H1 (cell line): ENCODE measurements around the gene CNDP2. TPM values are rescaled to one million over a fixed set of nuclear protein-coding genes. Genes with fewer than 3 reads are reported as not detected.

ENCODE experiments used
- CTCF ChIA-PET: fragments of 300-600 bp; sonication (Branson Sonifier 250); formaldehyde crosslinking; loops from one replicate; lab custom pipeline; 2021; ENCODE audit not compliant: partially characterized antibody; lab: Charles Lee
- POLR2A ChIA-PET: fragments of 300-600 bp; sonication (Branson Sonifier 250); formaldehyde crosslinking; loops from one replicate; lab custom pipeline; 2021; ENCODE audit warnings: inconsistent platforms; ENCODE audit not compliant: partially characterized antibody; lab: Charles Lee
- DNase-seq, 2 experiments: peaks; one replicate each; pipeline versions ENCODE4 v3.0.0 to v3.0.0-alpha.2; 2010 to 2022; ENCODE audit warnings: low spot score in 2 of 2, low read depth in 1 of 2, mixed read lengths in 1 of 2
- FAIRE-seq: peaks from 2 replicates; lab custom pipeline; 2011; peaks lifted over from hg19 to GRCh38; lab: Jason Lieb, UNC
- H2AFZ ChIP-seq: 2 replicates; pipeline ENCODE4 v1.8.1; 2012; ENCODE audit warnings: low read length, inconsistent platforms
- H2AK5ac ChIP-seq: 2 replicates; pipeline ENCODE4 v1.6.1; 2013; ENCODE audit warnings: low read depth, low read length
- H2BK120ac ChIP-seq: replicated peaks from 2 replicates; pipeline ENCODE3; 2013; ENCODE audit warnings: low read depth, low read length, inconsistent platforms
- H2BK12ac ChIP-seq: 2 replicates; pipeline ENCODE4 v1.6.1; 2013; ENCODE audit warnings: low read depth, low read length
- H2BK15ac ChIP-seq: 2 replicates; pipeline ENCODE4 v1.6.1; 2013; ENCODE audit warnings: low read length
- H2BK20ac ChIP-seq: 2 replicates; pipeline ENCODE4 v1.6.1; 2013; ENCODE audit warnings: low read length
- H2BK5ac ChIP-seq: 2 replicates; pipeline ENCODE4 v1.6.1; 2013; ENCODE audit warnings: low read depth, low read length
- H3K14ac ChIP-seq: 2 replicates; pipeline ENCODE4 v1.6.1; 2013; ENCODE audit warnings: inconsistent platforms; ENCODE audit not compliant: insufficient read length
- H3K18ac ChIP-seq: 2 replicates; pipeline ENCODE4 v1.6.1; 2013; ENCODE audit warnings: low read length; ENCODE audit errors: extremely low read depth
- H3K23ac ChIP-seq: 2 replicates; pipeline ENCODE4 v1.6.1; 2013; ENCODE audit warnings: inconsistent platforms; ENCODE audit not compliant: insufficient read length
- H3K23me2 ChIP-seq: 2 replicates; pipeline ENCODE4 v1.6.1; 2013; ENCODE audit warnings: low read depth, low read length
- H3K27ac ChIP-seq: 2 replicates; pipeline ENCODE4 v1.6.1; 2011; ENCODE audit warnings: low read depth, low read length, inconsistent platforms
- H3K27me3 ChIP-seq, 4 experiments: replicated peaks in 1 of 4; 1 replicate in 1 of 4; 2 replicates in 3 of 4; pipeline versions ENCODE4 v1.6.1 to v1.8.1; 2011 to 2013; ENCODE audit warnings: low read length in 3 of 4, mild to moderate bottlenecking in 3 of 4, inconsistent platforms in 2 of 4, mixed read lengths in 2 of 4, moderate library complexity in 1 of 4; ENCODE audit not compliant: control insufficient read depth in 3 of 4, insufficient read depth in 3 of 4; ENCODE audit errors: extremely low read depth in 1 of 4
- H3K36me3 ChIP-seq, 4 experiments: 2 replicates each; pipeline versions ENCODE4 v1.6.1 to v1.8.1; 2011 to 2013; ENCODE audit warnings: mild to moderate bottlenecking in 4 of 4, low read length in 3 of 4, moderate library complexity in 2 of 4, control low read depth in 1 of 4, inconsistent platforms in 1 of 4; ENCODE audit not compliant: insufficient read depth in 4 of 4, control insufficient read depth in 2 of 4
- H3K4ac ChIP-seq: replicated peaks from 2 replicates; pipeline ENCODE3; 2013; ENCODE audit warnings: low read length, low read depth, mixed read lengths, inconsistent platforms; ENCODE audit not compliant: insufficient read length
- H3K4me1 ChIP-seq, 4 experiments: replicated peaks in 1 of 4; 1 replicate in 1 of 4; 2 replicates in 3 of 4; pipeline versions ENCODE4 v1.6.1 to v1.8.1; 2011 to 2013; ENCODE audit warnings: low read length in 3 of 4, inconsistent platforms in 2 of 4, mixed read lengths in 1 of 4; ENCODE audit not compliant: insufficient read depth in 4 of 4, control insufficient read depth in 3 of 4
- H3K4me2 ChIP-seq, 2 experiments: 2 replicates each; pipeline versions ENCODE4 v1.6.1 to v1.8.1; 2011 to 2013; ENCODE audit warnings: low read depth in 2 of 2, low read length in 2 of 2, control low read depth in 1 of 2, inconsistent platforms in 1 of 2, mild to moderate bottlenecking in 1 of 2; ENCODE audit not compliant: insufficient read depth in 1 of 2
- H3K4me3 ChIP-seq, 4 experiments: fragments of 200-600, 300-600 bp in 1 of 4; sonication (generic), shearing (Covaris generic), sonication (Bioruptor Twin) in 1 of 4; 2 replicates each; pipeline versions ENCODE4 v1.5.1 to v1.8.1; 2011 to 2016; ENCODE audit warnings: low read length in 4 of 4, low read depth in 3 of 4, control low read depth in 2 of 4, inconsistent platforms in 2 of 4, mild to moderate bottlenecking in 2 of 4, mixed read lengths in 1 of 4, moderate library complexity in 1 of 4; ENCODE audit not compliant: insufficient read depth in 2 of 4; ENCODE audit errors: extremely low read depth in 1 of 4
- H3K56ac ChIP-seq: replicated peaks from 2 replicates; pipeline ENCODE3; 2013; ENCODE audit warnings: low read depth, mild to moderate bottlenecking, mixed read lengths, low read length, inconsistent platforms; ENCODE audit not compliant: insufficient read length
- H3K79me1 ChIP-seq: 2 replicates; pipeline ENCODE4 v1.6.1; 2013; ENCODE audit warnings: low read depth, low read length, control low read depth
- H3K79me2 ChIP-seq, 2 experiments: 2 replicates each; pipeline versions ENCODE4 v1.6.1 to v1.8.1; 2012 to 2013; ENCODE audit warnings: low read length in 2 of 2, mild to moderate bottlenecking in 2 of 2, inconsistent platforms in 1 of 2; ENCODE audit not compliant: insufficient read depth in 2 of 2, control insufficient read depth in 1 of 2
- H3K9ac ChIP-seq, 4 experiments: replicated peaks in 1 of 4; 1 replicate in 1 of 4; 2 replicates in 3 of 4; pipeline versions ENCODE4 v1.6.1 to v1.8.1; 2011 to 2013; ENCODE audit warnings: low read depth in 3 of 4, low read length in 3 of 4, control low read depth in 2 of 4, mild to moderate bottlenecking in 2 of 4, moderate library complexity in 2 of 4, inconsistent platforms in 1 of 4; ENCODE audit errors: extremely low read depth in 1 of 4
- H3K9me3 ChIP-seq, 2 experiments: 2 replicates each; pipeline versions ENCODE4 v1.6.1 to v1.8.1; 2012 to 2013; ENCODE audit warnings: mild to moderate bottlenecking in 2 of 2, moderate library complexity in 2 of 2, control low read depth in 1 of 2, inconsistent platforms in 1 of 2, low read depth in 1 of 2, low read length in 1 of 2, mixed read lengths in 1 of 2; ENCODE audit not compliant: insufficient read depth in 2 of 2
- H4K20me1 ChIP-seq, 2 experiments: replicated peaks in 1 of 2; 2 replicates each; pipeline versions ENCODE3 to v1.8.1; 2011 to 2013; ENCODE audit warnings: inconsistent platforms in 2 of 2, low read length in 2 of 2, mild to moderate bottlenecking in 1 of 2; ENCODE audit not compliant: insufficient read depth in 2 of 2, control insufficient read depth in 1 of 2
- H4K5ac ChIP-seq: 2 replicates; pipeline ENCODE4 v1.6.1; 2013; ENCODE audit warnings: low read length, low read depth, mixed read lengths, inconsistent platforms; ENCODE audit not compliant: insufficient read length
- H4K8ac ChIP-seq: 2 replicates; pipeline ENCODE4 v1.8.0; 2013; ENCODE audit warnings: mild to moderate bottlenecking, moderate library complexity, low read length, inconsistent platforms; ENCODE audit not compliant: insufficient read depth; ENCODE audit errors: extremely low read depth
- H4K91ac ChIP-seq: replicated peaks from 2 replicates; pipeline ENCODE3; 2013; ENCODE audit warnings: low read length, mixed read lengths, inconsistent platforms; ENCODE audit not compliant: insufficient read length
- CBX8 ChIP-seq: fragments of 300-800, 300-1000 bp; sonication (generic); IDR thresholded peaks from 2 replicates; pipeline ENCODE4 v1.7.1; 2016; ENCODE audit warnings: low read depth, low read length, borderline replicate concordance
- CREB1 ChIP-seq: IDR thresholded peaks from 2 replicates; pipeline ENCODE4 v1.6.1; 2012; ENCODE audit warnings: inconsistent platforms
- EGR1 ChIP-seq: IDR thresholded peaks from 2 replicates; pipeline ENCODE4 v1.6.1; 2011; ENCODE audit warnings: low read depth, low read length, borderline replicate concordance
- FOSL1 ChIP-seq: IDR thresholded peaks from 2 replicates; pipeline ENCODE4 v1.6.1; 2011; ENCODE audit warnings: mild to moderate bottlenecking, low read depth, low read length, moderate library complexity; ENCODE audit not compliant: insufficient read depth
- GABPA ChIP-seq: IDR thresholded peaks from 2 replicates; pipeline ENCODE4 v1.6.1; 2011; ENCODE audit warnings: mild to moderate bottlenecking, low read length, moderate library complexity, borderline replicate concordance; ENCODE audit not compliant: insufficient read depth
- NRF1 ChIP-seq: IDR thresholded peaks from 2 replicates; pipeline ENCODE4 v1.6.1; 2011; ENCODE audit warnings: mild to moderate bottlenecking, low read depth, low read length, improper control_type of control experiment
- RFX5 ChIP-seq: IDR thresholded peaks from 2 replicates; pipeline ENCODE4 v1.6.1; 2011; ENCODE audit warnings: low read depth, low read length, improper control_type of control experiment, borderline replicate concordance
- SAP30 ChIP-seq: fragments of 300-600 bp; sonication (generic); IDR thresholded peaks from 2 replicates; pipeline ENCODE4 v1.7.1; 2012; ENCODE audit warnings: low read length, moderate library complexity, mild to moderate bottlenecking, inconsistent platforms; ENCODE audit not compliant: insufficient read depth, insufficient replicate concordance
- SP4 ChIP-seq: IDR thresholded peaks from 2 replicates; pipeline ENCODE4 v1.6.1; 2012; ENCODE audit warnings: low read length, inconsistent platforms
- TAF7 ChIP-seq: optimal IDR thresholded peaks from 2 replicates; pipeline ENCODE3; 2011; ENCODE audit warnings: low read depth, mild to moderate bottlenecking, inconsistent platforms, low read length, moderate library complexity, borderline replicate concordance
- WGBS, 2 experiments: shearing (Covaris generic) in 1 of 2; methylation state at CpG; one replicate each; pipeline versions ENCODE4 v1.1.6 to v1.1.7; 2013 to 2015; ENCODE audit warnings: low lambda C conversion rate in 2 of 2, mixed read lengths in 2 of 2, inconsistent platforms in 1 of 2, low coverage in 1 of 2, missing lambda C conversion rate in 1 of 2; ENCODE audit not compliant: insufficient replicate concordance in 2 of 2, insufficient coverage in 1 of 2, insufficient read length in 1 of 2; ENCODE audit errors: extremely low coverage in 1 of 2, missing lambda C conversion rate in 1 of 2; 5-methylcytosine and 5-hydroxymethylcytosine counted together
- polyA plus RNA-seq, 7 experiments: library from polyadenylated mRNA; depleted of rRNA in 3 of 7; stranded (reverse) in 5 of 7; unstranded in 2 of 7; fragments of >200 nt in 5 of 7; fragments of 200-250 nt in 2 of 7; gene quantifications; 1 replicate in 5 of 7; 2 replicates in 1 of 7; 4 replicates in 1 of 7; pipeline versions ENCODE4 v1.2.1 to v1.2.3, GENCODE V29; 2011 to 2013; ENCODE audit warnings: missing spikeins in 2 of 7, mixed read lengths in 2 of 7
- total RNA-seq: library from RNA; stranded (reverse); fragmentation: NEBNext Ultra II Directional; extraction: Animal tissue kit (Norgen Biotek cat#: 25700); gene quantifications from 2 replicates; pipeline ENCODE4 v1.2.1, GENCODE V29; 2021
- TF ChIP-seq, protein P1 (sequence below): IDR thresholded peaks from 2 replicates; pipeline ENCODE4 v1.6.1; 2011; ENCODE audit warnings: low read depth, mild to moderate bottlenecking, low read length; ENCODE audit not compliant: insufficient read depth

The CNDP2 gene
- total and polyA plus RNA-seq, 2 of the 8 experiments (the other 6 are each of a cell fraction or from before 2014, with no cell fraction given): 71.8 to 243 TPM

DNA sequence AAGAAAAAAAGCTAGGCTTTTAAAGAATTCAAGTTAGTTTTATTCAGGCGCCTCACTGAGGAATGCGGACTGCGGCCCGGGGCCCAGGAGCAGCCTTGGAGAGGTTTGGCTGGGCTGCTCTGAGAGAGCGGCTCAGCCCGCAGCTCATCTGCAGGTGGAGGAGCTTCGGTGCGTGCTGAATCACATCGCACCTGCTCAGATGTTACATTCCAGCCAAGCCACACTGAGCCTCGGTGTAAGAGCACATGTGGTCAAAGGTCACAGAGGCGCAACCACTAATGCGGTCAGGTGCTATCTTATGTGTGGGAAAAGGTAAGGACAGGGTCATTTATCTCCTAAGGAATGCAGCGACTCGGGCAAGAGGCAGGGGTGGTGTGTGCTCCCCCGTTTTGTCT lies 21.1 kb downstream of the CNDP2 start:
- Histone ChIP-seq H3K9ac (no peak overlapping the region), H4K20me1 (peaks cover 2 to 13% of the 10 kb centered on the region in 2 experiments), H2BK5ac (no peak overlapping the region), H3K9me3 (peaks cover 0 to 3% of the 10 kb centered on the region in 2 experiments; a peak in 2 of 4 replicates), H3K23me2 (no peaks in the 10 kb centered on the region), H3K4me3 (no peak overlapping the region), H3K79me2 (no peaks in the 10 kb centered on the region; a peak in 1 of 4 replicates), H2AK5ac (no peak overlapping the region), H2BK120ac (no peak overlapping the region), H3K79me1 (peaks cover 13% of the 10 kb centered on the region), H3K23ac (no peak overlapping the region), H3K27me3 (no peaks in the 10 kb centered on the region), H4K5ac (no peak overlapping the region), H2BK20ac (no peak overlapping the region), H3K4me1 (no peaks in the 10 kb centered on the region), H2BK15ac (no peak overlapping the region), H2AFZ (no peak overlapping the region), H4K91ac (no peak overlapping the region), H3K14ac (no peak overlapping the region), H3K4ac (no peak overlapping the region), H3K18ac (no peak overlapping the region), H3K27ac (no peak overlapping the region), H4K8ac (no peak overlapping the region), H3K36me3 (peaks cover 14 to 81% (median 61%) of the 10 kb centered on the region in 4 experiments), H3K4me2 (no peak overlapping the region), H2BK12ac (no peak overlapping the region), H3K56ac (no peak overlapping the region)
- POLR2A ChIA-PET: interaction anchor here (1.5 to 4.9 kb wide), 3 partner anchors 9 to 18 kb away, joined by 4 to 31 read pairs (median 10); no protein-coding TSS in a partner anchor
- DNase-seq (no peak), FAIRE-seq (no peak)
- CTCF ChIA-PET: interaction anchor here (0.8 to 2.0 kb wide), 4 partner anchors 11 to 163 kb away, joined by 3 to 5 read pairs (median 4); partner anchors contain the start of gene CNDP2
- TF ChIP-seq EGR1: no peak
- TF ChIP-seq RFX5: no peak
- TF ChIP-seq GABPA: no peak
- no peak for TF ChIP-seq NRF1
- no peak for TF ChIP-seq TAF7
- TF ChIP-seq SP4: no peak
- TF ChIP-seq FOSL1: no peak
- TF ChIP-seq CBX8: no peak
- no peak for TF ChIP-seq SAP30
- TF ChIP-seq, protein P1, sequence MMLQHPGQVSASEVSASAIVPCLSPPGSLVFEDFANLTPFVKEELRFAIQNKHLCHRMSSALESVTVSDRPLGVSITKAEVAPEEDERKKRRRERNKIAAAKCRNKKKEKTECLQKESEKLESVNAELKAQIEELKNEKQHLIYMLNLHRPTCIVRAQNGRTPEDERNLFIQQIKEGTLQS: no peak
- no peak for TF ChIP-seq CREB1
- 98% methylated on average over 15 of the region's 15 CpGs; no CpG with 5 or more reads in 1 of the 2 experiments for WGBS, 2 experiments
